MM.1S (cell line): Measurements from ENCODE around the gene PTPRF.

Source experiments
- EZH2 ChIP-seq: fragments of 300-600 bp; sonication (generic); optimal IDR thresholded peaks from 2 replicates; pipeline ENCODE3; 2017; ENCODE audit warnings: low read depth, mild to moderate bottlenecking, antibody characterized with exemption, low read length, mixed read lengths
- EZH2phosphoT487 ChIP-seq: fragments of 300-600 bp; sonication (generic); IDR thresholded peaks from 2 replicates; pipeline ENCODE4 v1.6.1; 2018; ENCODE audit warnings: antibody characterized with exemption, low read length
- TF ChIP-seq, protein P1 (sequence below): fragments of 300-600 bp; sonication (generic); IDR thresholded peaks from 2 replicates; pipeline ENCODE4 v1.5.1; 2016; ENCODE audit warnings: antibody characterized with exemption, low read length, mixed read lengths

DNA sequence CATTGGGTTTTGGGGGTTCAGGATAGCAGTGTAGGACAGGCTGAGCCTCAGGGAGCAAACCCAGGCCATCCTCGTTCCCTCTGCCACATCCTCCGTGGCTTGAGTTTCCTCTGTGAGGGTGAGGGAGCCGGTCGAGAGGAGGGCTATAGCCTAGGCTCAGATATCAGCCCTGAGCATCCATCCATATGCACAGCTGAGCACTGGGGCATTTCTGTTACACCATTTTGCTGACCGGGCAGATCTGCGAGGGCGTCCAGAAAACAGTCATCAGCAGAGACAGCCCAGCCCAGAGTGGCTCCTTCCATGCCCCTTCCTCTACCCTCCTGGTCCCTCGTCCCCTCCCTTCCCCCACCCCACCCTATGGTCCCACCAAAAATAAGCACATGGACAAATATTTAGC is 53.5 kb downstream of the PTPRF start:
- TF ChIP-seq, protein P1, sequence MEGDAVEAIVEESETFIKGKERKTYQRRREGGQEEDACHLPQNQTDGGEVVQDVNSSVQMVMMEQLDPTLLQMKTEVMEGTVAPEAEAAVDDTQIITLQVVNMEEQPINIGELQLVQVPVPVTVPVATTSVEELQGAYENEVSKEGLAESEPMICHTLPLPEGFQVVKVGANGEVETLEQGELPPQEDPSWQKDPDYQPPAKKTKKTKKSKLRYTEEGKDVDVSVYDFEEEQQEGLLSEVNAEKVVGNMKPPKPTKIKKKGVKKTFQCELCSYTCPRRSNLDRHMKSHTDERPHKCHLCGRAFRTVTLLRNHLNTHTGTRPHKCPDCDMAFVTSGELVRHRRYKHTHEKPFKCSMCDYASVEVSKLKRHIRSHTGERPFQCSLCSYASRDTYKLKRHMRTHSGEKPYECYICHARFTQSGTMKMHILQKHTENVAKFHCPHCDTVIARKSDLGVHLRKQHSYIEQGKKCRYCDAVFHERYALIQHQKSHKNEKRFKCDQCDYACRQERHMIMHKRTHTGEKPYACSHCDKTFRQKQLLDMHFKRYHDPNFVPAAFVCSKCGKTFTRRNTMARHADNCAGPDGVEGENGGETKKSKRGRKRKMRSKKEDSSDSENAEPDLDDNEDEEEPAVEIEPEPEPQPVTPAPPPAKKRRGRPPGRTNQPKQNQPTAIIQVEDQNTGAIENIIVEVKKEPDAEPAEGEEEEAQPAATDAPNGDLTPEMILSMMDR = no peak
- TF ChIP-seq EZH2 = no peak
- no peak for TF ChIP-seq EZH2phosphoT487
